B cell (primary cell): ENCODE measurements around the gene ZBP1. TPM values are rescaled to one million over a fixed set of nuclear protein-coding genes. Genes with fewer than 3 reads are reported as not detected.

ENCODE experiments used
- ATAC-seq: fragments of 200-7000 bp; cut with Tn5 transposase; one replicate; pipeline ENCODE4 v1.10.0; 2021; ENCODE audit warnings: low read depth, mild to moderate bottlenecking, moderate number of reproducible peaks, moderate library complexity
- CTCF ChIA-PET: fragments of 350-600 bp; sonication (Branson Sonifier 250); formaldehyde crosslinking; loops from one replicate; lab custom pipeline; 2021; ENCODE audit warnings: antibody characterized with exemption, inconsistent platforms; lab: Charles Lee
- POLR2A ChIA-PET: fragments of 350-600 bp; sonication (Branson Sonifier 250); formaldehyde crosslinking; loops from one replicate; lab custom pipeline; 2021; ENCODE audit warnings: antibody characterized with exemption; lab: Charles Lee
- DNase-seq: peaks from one replicate; pipeline ENCODE4 v3.0.0; 2013
- H2AFZ ChIP-seq: 2 replicates; pipeline ENCODE4 v1.6.1; 2012; ENCODE audit warnings: mild to moderate bottlenecking, low read depth, low read length; ENCODE audit not compliant: insufficient read depth, poor library complexity, severe bottlenecking
- H3K27ac ChIP-seq, 2 donors: 1 replicate in 1 of 2; 2 replicates in 1 of 2; pipeline ENCODE4 v1.5.1; 2012 to 2013; ENCODE audit warnings: low read length in 2 of 2, mild to moderate bottlenecking in 2 of 2, moderate library complexity in 1 of 2
- H3K27me3 ChIP-seq, 4 experiments: fragments of 200-600 bp in 1 of 4; sonication (generic) in 1 of 4; replicated peaks in 1 of 4; 1 replicate in 2 of 4; 2 replicates in 2 of 4; pipeline versions ENCODE4 v1.6.1 to v1.7.0; 2013 to 2016; ENCODE audit warnings: low read length in 3 of 4, mild to moderate bottlenecking in 2 of 4, mixed read lengths in 1 of 4, moderate library complexity in 1 of 4; ENCODE audit not compliant: insufficient read depth in 4 of 4, control insufficient read depth in 3 of 4; ENCODE audit errors: control extremely low read depth in 1 of 4
- H3K36me3 ChIP-seq, 2 experiments: replicated peaks in 1 of 2; 1 replicate in 1 of 2; 2 replicates in 1 of 2; pipeline versions ENCODE4 v1.6.1 to v1.7.1; 2013; ENCODE audit warnings: low read length in 1 of 2; ENCODE audit not compliant: insufficient read depth in 2 of 2, control insufficient read depth in 1 of 2; ENCODE audit errors: control extremely low read depth in 1 of 2, extremely low read depth in 1 of 2
- H3K4me1 ChIP-seq, 2 donors: fragments of 200-600 bp in 1 of 2; sonication (generic) in 1 of 2; 1 replicate in 1 of 2; 2 replicates in 1 of 2; pipeline versions ENCODE4 v1.5.1 to v1.6.1; 2013 to 2017; ENCODE audit warnings: low read length in 2 of 2; ENCODE audit not compliant: control insufficient read depth in 2 of 2, insufficient read depth in 2 of 2
- H3K4me2 ChIP-seq: replicated peaks from 2 replicates; pipeline ENCODE3; 2012; ENCODE audit warnings: mild to moderate bottlenecking, low read depth, low read length; ENCODE audit not compliant: poor library complexity, severe bottlenecking
- H3K4me3 ChIP-seq, 5 experiments: fragments of 200-600 bp in 1 of 5; sonication (generic) in 1 of 5; 1 replicate in 3 of 5; 2 replicates in 2 of 5; pipeline versions ENCODE4 v1.5.1 to v1.7.0; 2011 to 2016; ENCODE audit warnings: low read length in 4 of 5, mild to moderate bottlenecking in 4 of 5, low read depth in 2 of 5, control low read depth in 1 of 5, moderate library complexity in 1 of 5; ENCODE audit not compliant: insufficient read depth in 1 of 5; ENCODE audit errors: control extremely low read depth in 1 of 5, extremely low read depth in 1 of 5
- H3K79me2 ChIP-seq: fragments of 200-600 bp; sonication (generic); one replicate; pipeline ENCODE4 v1.6.0; 2016; ENCODE audit warnings: low read length; ENCODE audit not compliant: control insufficient read depth, insufficient read depth
- H3K9ac ChIP-seq: fragments of 200-600 bp; sonication (generic); 2 replicates; pipeline ENCODE4 v1.6.1; 2017; ENCODE audit warnings: mild to moderate bottlenecking, low read length, moderate library complexity
- H3K9me3 ChIP-seq, 3 donors: one replicate each; pipeline versions ENCODE4 v1.6.1 to v1.7.1; 2013; ENCODE audit warnings: low read length in 2 of 3; ENCODE audit not compliant: control insufficient read depth in 2 of 3, insufficient read depth in 1 of 3; ENCODE audit errors: control extremely low read depth in 1 of 3
- H4K20me1 ChIP-seq: 2 replicates; pipeline ENCODE4 v1.6.0; 2012; ENCODE audit warnings: mild to moderate bottlenecking, low read length; ENCODE audit not compliant: insufficient read depth, control insufficient read depth, poor library complexity, severe bottlenecking
- H3K27ac Mint-ChIP-seq: one replicate; pipeline ENCODE4 v1.8.0; 2021; ENCODE audit warnings: mixed read lengths
- H3K27me3 Mint-ChIP-seq: one replicate; pipeline ENCODE4 v1.8.0; 2021; ENCODE audit warnings: mixed read lengths
- H3K4me1 Mint-ChIP-seq: one replicate; pipeline ENCODE4 v1.8.0; 2021; ENCODE audit warnings: mixed read lengths
- H3K4me3 Mint-ChIP-seq: one replicate; pipeline ENCODE4 v1.8.0; 2021; ENCODE audit warnings: mixed read lengths
- H3K9me3 Mint-ChIP-seq: one replicate; pipeline ENCODE4 v1.8.0; 2022; ENCODE audit warnings: mixed read lengths; ENCODE audit not compliant: insufficient read depth
- EZH2 ChIP-seq: IDR thresholded peaks from 2 replicates; pipeline ENCODE4 v1.6.1; 2012; ENCODE audit warnings: borderline replicate concordance, low read depth, mild to moderate bottlenecking, moderate library complexity, low read length; ENCODE audit not compliant: insufficient read depth, poor library complexity, severe bottlenecking
- WGBS: methylation state at CpG from one replicate; pipeline ENCODE4 v1.1.5; 2013; ENCODE audit warnings: missing lambda C conversion rate; ENCODE audit not compliant: insufficient coverage; 5-methylcytosine and 5-hydroxymethylcytosine counted together
- intact Hi-C: fragments of 100-400 bp; cut with micrococcal nuclease; formaldehyde crosslinking; loops from one replicate; pipeline ENCODE4 v1.10.0; 2022
- polyA plus RNA-seq: library from polyadenylated mRNA; depleted of rRNA; stranded (reverse); fragments of >200 nt; gene quantifications from 2 replicates; pipeline ENCODE4 v1.2.3, GENCODE V29; 2012
- total RNA-seq, 2 donors: library from RNA; stranded (reverse); fragments of 120-200 nt in 1 of 2; gene quantifications; 1 replicate in 1 of 2; 2 replicates in 1 of 2; pipeline versions ENCODE4 v1.2.3 to v1.2.4, GENCODE V29; 2013 to 2022
- TF ChIP-seq, protein P1 (sequence below): fragments of 200-600 bp; IDR thresholded peaks from one replicate; pipeline ENCODE4 v1.8.0; 2022; ENCODE audit warnings: antibody characterized with exemption, mild to moderate bottlenecking

The ZBP1 gene
- total and polyA plus RNA-seq, 2 donors (not counting 1 experiment from before 2014, with no cell fraction given): 29.9 to 69.2 TPM

- ChIA-PET CTCF (interaction anchor here (1.4 kb wide), 1 partner anchor 36 kb away, joined by 4 read pairs; no protein-coding TSS in a partner anchor), POLR2A (interaction anchor here (0.5 kb wide), 1 partner anchor 92 kb away, joined by 3 read pairs; no protein-coding TSS in a partner anchor)
- H3K4me1 Mint-ChIP-seq: peaks cover 53% of the 10 kb centered on the region
- peak; percentile 7 for DNase-seq
- H3K27ac ChIP-seq: no peak overlapping the region
- H3K27me3 Mint-ChIP-seq: no peaks in the 10 kb centered on the region
- H3K4me3 ChIP-seq: no peak overlapping the region
- H3K27ac Mint-ChIP-seq: peak overlapping the region; percentile 15
- no peak overlapping the region for H3K9ac ChIP-seq
- no peak overlapping the region for H3K4me2 ChIP-seq
- H3K36me3 ChIP-seq: peaks cover 3 to 43% of the 10 kb centered on the region in 2 experiments
- 82% methylated on average over 25 of the region's 25 CpGs for WGBS
- no peaks in the 10 kb centered on the region for H3K27me3 ChIP-seq
- peaks cover 92% of the 10 kb centered on the region for H4K20me1 ChIP-seq
- peaks cover 4 to 25% of the 10 kb centered on the region in 2 donors for H3K4me1 ChIP-seq
- H3K9me3 Mint-ChIP-seq: no peaks in the 10 kb centered on the region
- no peak for TF ChIP-seq EZH2
- TF ChIP-seq, protein P1, sequence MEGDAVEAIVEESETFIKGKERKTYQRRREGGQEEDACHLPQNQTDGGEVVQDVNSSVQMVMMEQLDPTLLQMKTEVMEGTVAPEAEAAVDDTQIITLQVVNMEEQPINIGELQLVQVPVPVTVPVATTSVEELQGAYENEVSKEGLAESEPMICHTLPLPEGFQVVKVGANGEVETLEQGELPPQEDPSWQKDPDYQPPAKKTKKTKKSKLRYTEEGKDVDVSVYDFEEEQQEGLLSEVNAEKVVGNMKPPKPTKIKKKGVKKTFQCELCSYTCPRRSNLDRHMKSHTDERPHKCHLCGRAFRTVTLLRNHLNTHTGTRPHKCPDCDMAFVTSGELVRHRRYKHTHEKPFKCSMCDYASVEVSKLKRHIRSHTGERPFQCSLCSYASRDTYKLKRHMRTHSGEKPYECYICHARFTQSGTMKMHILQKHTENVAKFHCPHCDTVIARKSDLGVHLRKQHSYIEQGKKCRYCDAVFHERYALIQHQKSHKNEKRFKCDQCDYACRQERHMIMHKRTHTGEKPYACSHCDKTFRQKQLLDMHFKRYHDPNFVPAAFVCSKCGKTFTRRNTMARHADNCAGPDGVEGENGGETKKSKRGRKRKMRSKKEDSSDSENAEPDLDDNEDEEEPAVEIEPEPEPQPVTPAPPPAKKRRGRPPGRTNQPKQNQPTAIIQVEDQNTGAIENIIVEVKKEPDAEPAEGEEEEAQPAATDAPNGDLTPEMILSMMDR: no peak
- H2AFZ ChIP-seq: no peak overlapping the region
- no peaks in the 10 kb centered on the region for H3K9me3 ChIP-seq
- peaks cover 46% of the 10 kb centered on the region for H3K79me2 ChIP-seq
- no peak for ATAC-seq
- intact Hi-C loops: loop anchor here (10.0 kb wide), 1 partner anchor 186 kb away; no protein-coding TSS in a partner anchor
- no peak overlapping the region for H3K4me3 Mint-ChIP-seq
Observed at GRCh38 chr20:57658833-57659516, 38.7 kb upstream of the ZBP1 start.

DNA sequence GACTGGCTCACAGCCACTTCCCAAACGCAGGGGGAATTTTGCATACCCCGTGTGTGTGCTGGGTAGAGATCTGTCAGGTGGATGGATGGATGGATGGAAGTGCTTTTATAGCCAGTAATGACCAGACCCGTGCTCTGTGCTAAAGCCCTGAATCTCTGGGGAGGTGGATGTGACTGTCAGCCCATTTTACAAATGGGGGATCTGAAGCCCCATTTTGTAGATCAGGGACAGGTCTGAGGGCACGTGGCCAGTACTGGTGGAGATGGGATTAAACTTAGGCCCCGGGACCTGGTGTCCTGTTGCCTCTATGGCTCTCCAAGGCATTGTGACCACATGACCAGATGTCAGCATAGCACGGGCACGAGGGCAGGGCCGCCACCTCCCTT, 38.2 kb upstream of the ZBP1 start:
- Histone ChIP-seq H3K27me3 (no peaks in the 10 kb centered on the region), H2AFZ (no peak overlapping the region), H3K4me3 (no peak overlapping the region), H3K27ac (no peak overlapping the region), H3K9me3 (no peaks in the 10 kb centered on the region), H3K4me2 (no peak overlapping the region), H3K79me2 (peaks cover 40% of the 10 kb centered on the region), H3K4me1 (peaks cover 4 to 25% of the 10 kb centered on the region in 2 donors), H4K20me1 (peaks cover 92% of the 10 kb centered on the region), H3K9ac (no peak overlapping the region), H3K36me3 (peaks cover 3 to 48% of the 10 kb centered on the region in 2 experiments)
- Mint-ChIP-seq H3K4me1 (peaks cover 53% of the 10 kb centered on the region), H3K27ac (peak overlapping the region; percentile 32), H3K27me3 (no peaks in the 10 kb centered on the region), H3K9me3 (no peaks in the 10 kb centered on the region), H3K4me3 (no peak overlapping the region)
- intact Hi-C loops: loop anchor here (10.0 kb wide), 1 partner anchor 186 kb away; no protein-coding TSS in a partner anchor
- ChIA-PET POLR2A (interaction anchor here (0.5 kb wide), 1 partner anchor 92 kb away, joined by 3 read pairs; no protein-coding TSS in a partner anchor), CTCF (interaction anchor here (1.4 kb wide), 1 partner anchor 36 kb away, joined by 4 read pairs; no protein-coding TSS in a partner anchor)
- peak; percentile 20 for DNase-seq
- no peak for TF ChIP-seq EZH2
- TF ChIP-seq, protein P1: no peak
- 83% methylated on average over 7 of the region's 8 CpGs for WGBS
- ATAC-seq: no peak
